Measurements from ENCODE around the gene BTN3A1. TPM values are rescaled to one million over a fixed set of nuclear protein-coding genes. Genes with fewer than 3 reads are reported as not detected.

The BTN3A1 gene
- 25.3 and 26.2 TPM in 2 replicates for total RNA-seq

- peak within 1 kb of the TSS; percentile 86 for H3K27ac ChIP-seq (ENCODE audit: low read depth, low read length)
- H3K9me3 ChIP-seq (ENCODE audit: low read depth, low read length), result no peaks in the 10 kb centered on the region
- peaks cover 10% of the 10 kb centered on the region for H3K4me1 ChIP-seq (ENCODE audit: insufficient read depth, low read length)
- TF ChIP-seq CTCF (IDR thresholded peaks at IDR 0.05; ENCODE audit: extremely low read depth, low read depth, low read length), result no peak
- peak within 1 kb of the TSS; percentile 87 for H2AFZ ChIP-seq (ENCODE audit: low read length)
- H3K36me3 ChIP-seq (ENCODE audit: insufficient read depth, low read length), result no peaks in the 10 kb centered on the region
- no peaks in the 10 kb centered on the region for H3K79me2 ChIP-seq (ENCODE audit: insufficient read depth, low read length)
- DNase-seq (ENCODE audit: insufficient read length, low spot score, missing footprints), result peak; percentile 58
- no peaks in the 10 kb centered on the region for H3K27me3 ChIP-seq (ENCODE audit: insufficient read depth, low read length)
- no peaks in the 10 kb centered on the region for H4K20me1 ChIP-seq (ENCODE audit: insufficient read depth, low read length)
- peak within 1 kb of the TSS; percentile 92 for H3K4me2 ChIP-seq (ENCODE audit: insufficient read depth, low read length)
- peak within 1 kb of the TSS; percentile 84 for H3K4me3 ChIP-seq (ENCODE audit: insufficient read depth, low read length)
These were observed at the start of gene BTN3A1 for GRCh38 chr6:26401987-26402658. Gene BTN3A1 (plus strand): TSS chr6:26402275. CDS start chr6:26405564, 3,289 bp downstream.

GRCh38 chr6:26352315-26352714 is 49.8 kb upstream of the BTN3A1 start:
- no peak for TF ChIP-seq CTCF (IDR thresholded peaks at IDR 0.05; ENCODE audit: extremely low read depth, low read depth, low read length)
- H2AFZ ChIP-seq (ENCODE audit: low read length), result no peak overlapping the region
- no peaks in the 10 kb centered on the region for H4K20me1 ChIP-seq (ENCODE audit: insufficient read depth, low read length)
- H3K4me2 ChIP-seq (ENCODE audit: insufficient read depth, low read length), result no peak overlapping the region
- no peak for DNase-seq (ENCODE audit: insufficient read length, low spot score, missing footprints)
- peak overlapping the region; percentile 80 for H3K27ac ChIP-seq (ENCODE audit: low read depth, low read length)
- H3K79me2 ChIP-seq (ENCODE audit: insufficient read depth, low read length), result no peaks in the 10 kb centered on the region
- H3K36me3 ChIP-seq (ENCODE audit: insufficient read depth, low read length), result no peaks in the 10 kb centered on the region
- no peaks in the 10 kb centered on the region for H3K9me3 ChIP-seq (ENCODE audit: low read depth, low read length)
- H3K27me3 ChIP-seq (ENCODE audit: insufficient read depth, low read length), result no peaks in the 10 kb centered on the region
- no peak overlapping the region for H3K4me3 ChIP-seq (ENCODE audit: insufficient read depth, low read length)
- peaks cover 19% of the 10 kb centered on the region for H3K4me1 ChIP-seq (ENCODE audit: insufficient read depth, low read length)

GRCh38 chr6:26354162-26354561 is 47.9 kb upstream of the BTN3A1 start:
- no peaks in the 10 kb centered on the region for H3K36me3 ChIP-seq (ENCODE audit: insufficient read depth, low read length)
- no peak overlapping the region for H2AFZ ChIP-seq (ENCODE audit: low read length)

More at GRCh38 chr6:26354162-26354561, 47.9 kb upstream of the BTN3A1 start:
- Histone ChIP-seq H3K4me3 (ENCODE audit: insufficient read depth, low read length) (no peak overlapping the region), H4K20me1 (ENCODE audit: insufficient read depth, low read length) (no peaks in the 10 kb centered on the region), H3K4me2 (ENCODE audit: insufficient read depth, low read length) (no peak overlapping the region), H3K79me2 (ENCODE audit: insufficient read depth, low read length) (no peaks in the 10 kb centered on the region), H3K27me3 (ENCODE audit: insufficient read depth, low read length) (no peaks in the 10 kb centered on the region), H3K9me3 (ENCODE audit: low read depth, low read length) (no peaks in the 10 kb centered on the region), H3K4me1 (ENCODE audit: insufficient read depth, low read length) (peaks cover 19% of the 10 kb centered on the region), H3K27ac (ENCODE audit: low read depth, low read length) (no peak overlapping the region)
- no peak for DNase-seq (ENCODE audit: insufficient read length, low spot score, missing footprints)
- no peak for TF ChIP-seq CTCF (IDR thresholded peaks at IDR 0.05; ENCODE audit: extremely low read depth, low read depth, low read length)

Data from osteoblast (primary cell).